H1 (cell line): ENCODE results near the gene ISM1. TPM values are rescaled to one million over a fixed set of nuclear protein-coding genes. Genes with fewer than 3 reads are reported as not detected.

Experiments used
- CTCF ChIA-PET: fragments of 300-600 bp; sonication (Branson Sonifier 250); formaldehyde crosslinking; loops from one replicate; lab custom pipeline; 2021; ENCODE audit not compliant: partially characterized antibody; lab: Charles Lee
- POLR2A ChIA-PET: fragments of 300-600 bp; sonication (Branson Sonifier 250); formaldehyde crosslinking; loops from one replicate; lab custom pipeline; 2021; ENCODE audit warnings: inconsistent platforms; ENCODE audit not compliant: partially characterized antibody; lab: Charles Lee
- DNase-seq, 2 experiments: peaks; one replicate each; pipeline versions ENCODE4 v3.0.0 to v3.0.0-alpha.2; 2010 to 2022; ENCODE audit warnings: low spot score in 2 of 2, low read depth in 1 of 2, mixed read lengths in 1 of 2
- FAIRE-seq: peaks from 2 replicates; lab custom pipeline; 2011; peaks lifted over from hg19 to GRCh38; lab: Jason Lieb, UNC
- H2AFZ ChIP-seq: 2 replicates; pipeline ENCODE4 v1.8.1; 2012; ENCODE audit warnings: low read length, inconsistent platforms
- H2AK5ac ChIP-seq: 2 replicates; pipeline ENCODE4 v1.6.1; 2013; ENCODE audit warnings: low read depth, low read length
- H2BK120ac ChIP-seq: replicated peaks from 2 replicates; pipeline ENCODE3; 2013; ENCODE audit warnings: low read depth, low read length, inconsistent platforms
- H2BK12ac ChIP-seq: 2 replicates; pipeline ENCODE4 v1.6.1; 2013; ENCODE audit warnings: low read depth, low read length
- H2BK15ac ChIP-seq: 2 replicates; pipeline ENCODE4 v1.6.1; 2013; ENCODE audit warnings: low read length
- H2BK20ac ChIP-seq: 2 replicates; pipeline ENCODE4 v1.6.1; 2013; ENCODE audit warnings: low read length
- H2BK5ac ChIP-seq: 2 replicates; pipeline ENCODE4 v1.6.1; 2013; ENCODE audit warnings: low read depth, low read length
- H3K14ac ChIP-seq: 2 replicates; pipeline ENCODE4 v1.6.1; 2013; ENCODE audit warnings: inconsistent platforms; ENCODE audit not compliant: insufficient read length
- H3K18ac ChIP-seq: 2 replicates; pipeline ENCODE4 v1.6.1; 2013; ENCODE audit warnings: low read length; ENCODE audit errors: extremely low read depth
- H3K23ac ChIP-seq: 2 replicates; pipeline ENCODE4 v1.6.1; 2013; ENCODE audit warnings: inconsistent platforms; ENCODE audit not compliant: insufficient read length
- H3K23me2 ChIP-seq: 2 replicates; pipeline ENCODE4 v1.6.1; 2013; ENCODE audit warnings: low read depth, low read length
- H3K27ac ChIP-seq: 2 replicates; pipeline ENCODE4 v1.6.1; 2011; ENCODE audit warnings: low read depth, low read length, inconsistent platforms
- H3K27me3 ChIP-seq, 4 experiments: replicated peaks in 1 of 4; 1 replicate in 1 of 4; 2 replicates in 3 of 4; pipeline versions ENCODE4 v1.6.1 to v1.8.1; 2011 to 2013; ENCODE audit warnings: low read length in 3 of 4, mild to moderate bottlenecking in 3 of 4, inconsistent platforms in 2 of 4, mixed read lengths in 2 of 4, moderate library complexity in 1 of 4; ENCODE audit not compliant: control insufficient read depth in 3 of 4, insufficient read depth in 3 of 4; ENCODE audit errors: extremely low read depth in 1 of 4
- H3K36me3 ChIP-seq, 4 experiments: 2 replicates each; pipeline versions ENCODE4 v1.6.1 to v1.8.1; 2011 to 2013; ENCODE audit warnings: mild to moderate bottlenecking in 4 of 4, low read length in 3 of 4, moderate library complexity in 2 of 4, control low read depth in 1 of 4, inconsistent platforms in 1 of 4; ENCODE audit not compliant: insufficient read depth in 4 of 4, control insufficient read depth in 2 of 4
- H3K4ac ChIP-seq: replicated peaks from 2 replicates; pipeline ENCODE3; 2013; ENCODE audit warnings: low read length, low read depth, mixed read lengths, inconsistent platforms; ENCODE audit not compliant: insufficient read length
- H3K4me1 ChIP-seq, 4 experiments: replicated peaks in 1 of 4; 1 replicate in 1 of 4; 2 replicates in 3 of 4; pipeline versions ENCODE4 v1.6.1 to v1.8.1; 2011 to 2013; ENCODE audit warnings: low read length in 3 of 4, inconsistent platforms in 2 of 4, mixed read lengths in 1 of 4; ENCODE audit not compliant: insufficient read depth in 4 of 4, control insufficient read depth in 3 of 4
- H3K4me2 ChIP-seq, 2 experiments: 2 replicates each; pipeline versions ENCODE4 v1.6.1 to v1.8.1; 2011 to 2013; ENCODE audit warnings: low read depth in 2 of 2, low read length in 2 of 2, control low read depth in 1 of 2, inconsistent platforms in 1 of 2, mild to moderate bottlenecking in 1 of 2; ENCODE audit not compliant: insufficient read depth in 1 of 2
- H3K4me3 ChIP-seq, 4 experiments: fragments of 200-600, 300-600 bp in 1 of 4; sonication (generic), shearing (Covaris generic), sonication (Bioruptor Twin) in 1 of 4; 2 replicates each; pipeline versions ENCODE4 v1.5.1 to v1.8.1; 2011 to 2016; ENCODE audit warnings: low read length in 4 of 4, low read depth in 3 of 4, control low read depth in 2 of 4, inconsistent platforms in 2 of 4, mild to moderate bottlenecking in 2 of 4, mixed read lengths in 1 of 4, moderate library complexity in 1 of 4; ENCODE audit not compliant: insufficient read depth in 2 of 4; ENCODE audit errors: extremely low read depth in 1 of 4
- H3K56ac ChIP-seq: replicated peaks from 2 replicates; pipeline ENCODE3; 2013; ENCODE audit warnings: low read depth, mild to moderate bottlenecking, mixed read lengths, low read length, inconsistent platforms; ENCODE audit not compliant: insufficient read length
- H3K79me1 ChIP-seq: 2 replicates; pipeline ENCODE4 v1.6.1; 2013; ENCODE audit warnings: low read depth, low read length, control low read depth
- H3K79me2 ChIP-seq, 2 experiments: 2 replicates each; pipeline versions ENCODE4 v1.6.1 to v1.8.1; 2012 to 2013; ENCODE audit warnings: low read length in 2 of 2, mild to moderate bottlenecking in 2 of 2, inconsistent platforms in 1 of 2; ENCODE audit not compliant: insufficient read depth in 2 of 2, control insufficient read depth in 1 of 2
- H3K9ac ChIP-seq, 4 experiments: replicated peaks in 1 of 4; 1 replicate in 1 of 4; 2 replicates in 3 of 4; pipeline versions ENCODE4 v1.6.1 to v1.8.1; 2011 to 2013; ENCODE audit warnings: low read depth in 3 of 4, low read length in 3 of 4, control low read depth in 2 of 4, mild to moderate bottlenecking in 2 of 4, moderate library complexity in 2 of 4, inconsistent platforms in 1 of 4; ENCODE audit errors: extremely low read depth in 1 of 4
- H3K9me3 ChIP-seq, 2 experiments: 2 replicates each; pipeline versions ENCODE4 v1.6.1 to v1.8.1; 2012 to 2013; ENCODE audit warnings: mild to moderate bottlenecking in 2 of 2, moderate library complexity in 2 of 2, control low read depth in 1 of 2, inconsistent platforms in 1 of 2, low read depth in 1 of 2, low read length in 1 of 2, mixed read lengths in 1 of 2; ENCODE audit not compliant: insufficient read depth in 2 of 2
- H4K20me1 ChIP-seq, 2 experiments: replicated peaks in 1 of 2; 2 replicates each; pipeline versions ENCODE3 to v1.8.1; 2011 to 2013; ENCODE audit warnings: inconsistent platforms in 2 of 2, low read length in 2 of 2, mild to moderate bottlenecking in 1 of 2; ENCODE audit not compliant: insufficient read depth in 2 of 2, control insufficient read depth in 1 of 2
- H4K5ac ChIP-seq: 2 replicates; pipeline ENCODE4 v1.6.1; 2013; ENCODE audit warnings: low read length, low read depth, mixed read lengths, inconsistent platforms; ENCODE audit not compliant: insufficient read length
- H4K8ac ChIP-seq: 2 replicates; pipeline ENCODE4 v1.8.0; 2013; ENCODE audit warnings: mild to moderate bottlenecking, moderate library complexity, low read length, inconsistent platforms; ENCODE audit not compliant: insufficient read depth; ENCODE audit errors: extremely low read depth
- H4K91ac ChIP-seq: replicated peaks from 2 replicates; pipeline ENCODE3; 2013; ENCODE audit warnings: low read length, mixed read lengths, inconsistent platforms; ENCODE audit not compliant: insufficient read length
- ASH2L ChIP-seq: fragments of 200-600, 300-600 bp; sonication (generic); IDR thresholded peaks from one replicate; pipeline ENCODE4 v1.7.1; 2017; ENCODE audit warnings: low read length
- CTBP2 ChIP-seq: IDR thresholded peaks from 2 replicates; pipeline ENCODE4 v1.7.0; 2011; ENCODE audit warnings: borderline replicate concordance, mild to moderate bottlenecking, moderate library complexity, mixed read lengths, low read length; ENCODE audit not compliant: insufficient read depth, insufficient read length
- KDM4A ChIP-seq: IDR thresholded peaks from one replicate; pipeline ENCODE4 v1.7.1; 2012; ENCODE audit warnings: low read depth, mild to moderate bottlenecking, moderate library complexity, low read length, inconsistent platforms; ENCODE audit not compliant: severe bottlenecking
- POLR2AphosphoS5 ChIP-seq: IDR thresholded peaks from 2 replicates; pipeline ENCODE4 v1.6.1; 2011; ENCODE audit warnings: low read depth, low read length
- RBBP5 ChIP-seq: IDR thresholded peaks from 2 replicates; pipeline ENCODE4 v1.7.1; 2012; ENCODE audit warnings: low read depth, mild to moderate bottlenecking, inconsistent platforms, low read length, moderate library complexity, borderline replicate concordance
- RFX5 ChIP-seq: IDR thresholded peaks from 2 replicates; pipeline ENCODE4 v1.6.1; 2011; ENCODE audit warnings: low read depth, low read length, improper control_type of control experiment, borderline replicate concordance
- SIN3A ChIP-seq, 2 experiments: IDR thresholded peaks in 1 of 2; conservative IDR thresholded peaks in 1 of 2; 2 replicates each; pipeline ENCODE4 v1.6.1; 2011 to 2012; ENCODE audit warnings: low read length in 2 of 2, improper control_type of control experiment in 1 of 2, low read depth in 1 of 2, mild to moderate bottlenecking in 1 of 2
- TAF1 ChIP-seq: IDR thresholded peaks from 2 replicates; pipeline ENCODE4 v1.6.1; 2011; ENCODE audit warnings: mild to moderate bottlenecking, low read depth, low read length
- WGBS, 2 experiments: shearing (Covaris generic) in 1 of 2; methylation state at CpG; one replicate each; pipeline versions ENCODE4 v1.1.6 to v1.1.7; 2013 to 2015; ENCODE audit warnings: low lambda C conversion rate in 2 of 2, mixed read lengths in 2 of 2, inconsistent platforms in 1 of 2, low coverage in 1 of 2, missing lambda C conversion rate in 1 of 2; ENCODE audit not compliant: insufficient replicate concordance in 2 of 2, insufficient coverage in 1 of 2, insufficient read length in 1 of 2; ENCODE audit errors: extremely low coverage in 1 of 2, missing lambda C conversion rate in 1 of 2; 5-methylcytosine and 5-hydroxymethylcytosine counted together
- polyA plus RNA-seq, 7 experiments: library from polyadenylated mRNA; depleted of rRNA in 3 of 7; stranded (reverse) in 5 of 7; unstranded in 2 of 7; fragments of >200 nt in 5 of 7; fragments of 200-250 nt in 2 of 7; gene quantifications; 1 replicate in 5 of 7; 2 replicates in 1 of 7; 4 replicates in 1 of 7; pipeline versions ENCODE4 v1.2.1 to v1.2.3, GENCODE V29; 2011 to 2013; ENCODE audit warnings: missing spikeins in 2 of 7, mixed read lengths in 2 of 7
- total RNA-seq: library from RNA; stranded (reverse); fragmentation: NEBNext Ultra II Directional; extraction: Animal tissue kit (Norgen Biotek cat#: 25700); gene quantifications from 2 replicates; pipeline ENCODE4 v1.2.1, GENCODE V29; 2021
- TF ChIP-seq, protein P1 (sequence below): IDR thresholded peaks from 2 replicates; pipeline ENCODE4 v1.6.1; 2012; ENCODE audit warnings: inconsistent platforms
- TF ChIP-seq, protein P2 (sequence below): IDR thresholded peaks from 2 replicates; pipeline ENCODE4 v1.6.1; 2012; ENCODE audit warnings: inconsistent platforms

ISM1 gene
- total and polyA plus RNA-seq, 2 of the 8 experiments (the other 6 are each of a cell fraction or from before 2014, with no cell fraction given): 0.62 to 0.97 TPM

DNA sequence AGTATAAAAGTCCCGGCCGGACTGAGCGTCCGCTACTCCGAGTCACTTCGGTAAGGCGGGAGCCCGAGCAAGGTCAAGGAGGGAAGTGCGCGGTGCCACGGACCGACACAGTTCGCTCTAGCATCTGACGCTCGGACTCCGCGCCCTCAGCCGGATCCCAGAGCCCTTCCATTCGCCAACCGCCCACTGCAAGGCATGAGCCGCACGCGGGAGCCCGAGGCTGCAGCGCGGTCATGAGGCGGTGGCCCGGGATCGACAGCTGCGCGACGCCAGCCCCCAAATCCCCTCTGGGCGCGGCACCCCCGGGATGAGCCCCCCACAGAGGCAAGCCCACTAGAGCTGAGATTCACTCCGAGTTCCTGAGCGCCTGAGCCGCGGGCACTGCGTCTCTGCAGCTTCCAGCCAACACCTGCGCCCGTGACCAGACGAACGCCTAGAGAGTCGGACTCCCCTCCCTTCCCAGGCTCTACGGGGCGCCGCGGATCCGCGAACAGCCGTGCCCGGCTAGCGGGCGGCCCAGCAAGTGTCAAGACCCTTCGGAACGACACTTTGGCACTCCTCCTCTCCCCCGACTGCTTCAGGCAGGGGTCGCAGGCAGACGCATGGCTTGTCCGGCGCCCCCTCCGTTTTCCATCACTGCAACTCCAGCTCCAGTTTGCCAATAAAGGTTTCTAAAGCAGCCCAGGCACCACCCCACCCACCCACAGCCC, 725 bp upstream of the ISM1 start:
- Histone ChIP-seq H3K79me1 (no peaks in the 10 kb centered on the region), H3K23me2 (peaks cover 18% of the 10 kb centered on the region; the same call in 1 of the 2 replicates), H2BK15ac (no peak overlapping the region), H2AK5ac (no peak overlapping the region), H2BK5ac (no peak overlapping the region), H4K5ac (no peak overlapping the region), H3K18ac (no peak overlapping the region; the same call in none of the 2 replicates), H3K36me3 (no peaks in the 10 kb centered on the region), H2AFZ (peak overlapping the region; percentile 35; the same call in 1 of the 2 replicates), H2BK20ac (no peak overlapping the region), H3K27ac (no peak overlapping the region), H2BK120ac (no peak overlapping the region), H3K4me3 (peak overlapping the region; percentile 43 to 68 (median 58)), H3K56ac (no peak overlapping the region), H3K23ac (no peak overlapping the region), H3K4ac (no peak overlapping the region), H4K8ac (no peak overlapping the region; the same call in none of the 2 replicates), H4K20me1 (peaks cover 0 to 1% of the 10 kb centered on the region in 2 experiments), H3K14ac (no peak overlapping the region), H2BK12ac (peak overlapping the region; percentile 27; the same call in 1 of the 2 replicates), H3K4me1 (peaks cover 0 to 3% (median 2%) of the 10 kb centered on the region in 4 experiments; a peak in 3 of 7 replicates), H3K27me3 (peaks cover 10 to 56% (median 40%) of the 10 kb centered on the region in 4 experiments), H3K9me3 (no peaks in the 10 kb centered on the region), H3K9ac (no peak overlapping the region), H4K91ac (no peak overlapping the region), H3K4me2 (peak overlapping the region; percentile 82 to 99), H3K79me2 (no peaks in the 10 kb centered on the region)
- 2% methylated on average over 33 of the region's 63 CpGs; no CpG with 5 or more reads in 1 of the 2 experiments for WGBS, 2 experiments
- peak; percentile 36 for FAIRE-seq
- CTCF ChIA-PET: interaction anchor here (1.0 kb wide), 1 partner anchor 72 kb away, joined by 3 read pairs; no protein-coding TSS in a partner anchor
- POLR2A ChIA-PET: interaction anchor here (1.0 kb wide), 1 partner anchor 82 kb away, joined by 3 read pairs; no protein-coding TSS in a partner anchor
- DNase-seq: peak; percentile 50 to 81
- no peak for TF ChIP-seq RFX5
- TF ChIP-seq TAF1: peak; percentile 40; the same call in 1 of the 2 replicates
- TF ChIP-seq, protein P1, sequence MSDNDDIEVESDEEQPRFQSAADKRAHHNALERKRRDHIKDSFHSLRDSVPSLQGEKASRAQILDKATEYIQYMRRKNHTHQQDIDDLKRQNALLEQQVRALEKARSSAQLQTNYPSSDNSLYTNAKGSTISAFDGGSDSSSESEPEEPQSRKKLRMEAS: peak; percentile 98
- peak; percentile 65 for TF ChIP-seq KDM4A
- peak; percentile 17 for TF ChIP-seq ASH2L
- TF ChIP-seq, protein P2, sequence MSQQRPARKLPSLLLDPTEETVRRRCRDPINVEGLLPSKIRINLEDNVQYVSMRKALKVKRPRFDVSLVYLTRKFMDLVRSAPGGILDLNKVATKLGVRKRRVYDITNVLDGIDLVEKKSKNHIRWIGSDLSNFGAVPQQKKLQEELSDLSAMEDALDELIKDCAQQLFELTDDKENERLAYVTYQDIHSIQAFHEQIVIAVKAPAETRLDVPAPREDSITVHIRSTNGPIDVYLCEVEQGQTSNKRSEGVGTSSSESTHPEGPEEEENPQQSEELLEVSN: peak; percentile 98
- TF ChIP-seq POLR2AphosphoS5: no peak; the same call in 1 of the 2 replicates
- peak; percentile 92; the same call in 1 of the 2 replicates for TF ChIP-seq RBBP5
- TF ChIP-seq CTBP2: peak; percentile 99
- TF ChIP-seq SIN3A (conservative IDR thresholded peaks at IDR 0.05 in 1 of 2, IDR thresholded peaks at IDR 0.05 in 1 of 2; ENCODE audit: low read depth in 1 of 2, low read length in 2 of 2): peak in 1 of 2 experiments; percentile 42; a peak in 2 of 4 replicates
